ENCODE results near the gene CDH16.

The CDH16 gene

GRCh38 chr16:66926171-66926947 is 7.7 kb upstream of the CDH16 start:
- DNase-seq = no peak

DNA sequence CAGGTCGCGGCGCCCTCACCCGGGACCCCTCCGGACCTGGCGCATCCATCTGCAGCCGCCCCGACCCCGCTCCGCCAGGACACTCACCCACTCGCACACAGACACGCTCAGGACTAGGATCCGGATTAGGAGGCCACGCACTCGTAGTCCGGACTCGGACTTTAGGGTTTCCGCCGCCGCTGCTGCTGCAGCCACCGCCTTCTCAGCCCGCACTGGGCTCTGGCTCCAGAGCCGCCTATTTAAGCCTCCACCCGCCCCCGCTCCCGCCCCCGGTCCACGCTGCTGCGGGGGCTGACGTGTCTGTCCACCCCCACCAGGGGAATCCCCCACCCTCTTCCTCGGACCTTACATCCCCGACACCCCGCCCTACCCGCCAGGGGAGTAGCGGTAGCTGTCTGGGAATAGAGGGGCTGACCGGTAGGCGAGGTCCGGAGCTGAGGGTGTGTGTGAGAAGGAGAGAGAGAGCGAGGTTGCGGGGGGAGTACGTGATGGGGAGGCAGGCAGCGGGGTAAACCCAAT is 6.7 kb upstream of the CDH16 start, which contains the start of gene RRAD:
TSS of gene RRAD (minus strand) at position 214 of the 519 bp plus-strand sequence. CDS start 356 bp downstream, outside the sequence.
- DNase-seq = no peak

GRCh38 chr16:66924527-66925321 is 6.0 kb upstream of the CDH16 start:
- DNase-seq = no peak

DNA sequence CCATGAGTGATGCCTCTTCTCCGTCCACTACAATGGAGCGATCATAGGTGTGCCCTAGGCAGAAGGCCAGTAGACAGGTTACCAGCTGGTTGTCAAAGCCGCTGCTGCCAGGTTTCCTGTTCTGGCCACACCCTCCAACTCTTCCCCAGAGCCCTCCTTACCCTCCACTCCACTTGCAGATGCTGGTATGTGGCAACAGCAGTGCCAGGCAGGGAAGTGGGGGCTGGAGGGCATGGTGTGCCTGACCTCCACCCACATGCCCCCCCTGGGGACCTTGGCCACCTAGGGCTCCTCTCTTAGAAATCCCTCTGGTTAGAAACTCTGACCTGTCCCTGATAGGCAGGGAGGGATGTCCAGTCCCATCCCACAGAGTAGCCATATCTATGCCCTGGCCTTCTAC is 5.2 kb upstream of the CDH16 start:
- no peak for DNase-seq

GRCh38 chr16:66923247-66923731 is 4.6 kb upstream of the CDH16 start:
- no peak for DNase-seq

- no peak for DNase-seq
Measured at GRCh38 chr16:66921729-66922450, 3.2 kb upstream of the CDH16 start.

DNA sequence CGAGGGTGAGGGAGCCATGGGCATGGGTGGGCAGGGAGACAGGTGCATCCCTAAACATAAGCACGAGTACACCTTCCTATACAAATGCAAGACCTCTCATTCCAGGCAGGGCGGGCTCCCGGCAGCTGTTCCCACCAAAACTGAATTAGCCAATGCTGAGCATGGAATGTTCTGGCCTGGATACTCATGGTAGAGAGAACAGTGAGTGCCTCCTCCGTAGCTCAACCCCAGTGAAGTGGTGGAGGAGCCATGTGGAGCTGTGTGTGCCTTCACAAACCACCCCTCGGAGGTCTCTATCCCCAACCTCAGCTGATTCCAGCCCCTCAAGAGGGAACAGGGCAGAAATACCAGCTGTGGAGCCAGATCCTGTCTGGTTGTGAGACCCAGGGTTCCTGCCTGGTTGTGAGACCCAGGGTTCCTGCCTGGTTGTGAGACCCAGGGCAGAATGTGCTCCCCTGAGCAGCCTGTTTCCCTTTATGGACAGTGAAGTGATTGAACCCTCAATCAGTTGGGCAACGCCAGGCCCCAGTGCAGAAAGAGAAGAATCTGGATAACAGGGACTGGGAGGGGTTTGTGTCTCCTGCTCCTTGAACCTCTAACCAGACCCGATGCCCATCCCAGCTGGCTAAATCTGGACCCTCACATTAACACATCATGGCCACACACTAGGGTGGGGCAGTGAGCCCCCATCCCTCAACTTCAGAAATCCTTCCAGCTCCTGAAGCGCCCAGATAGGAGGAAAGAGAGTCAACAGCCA is 2.4 kb upstream of the CDH16 start:
- no peak for DNase-seq

DNA sequence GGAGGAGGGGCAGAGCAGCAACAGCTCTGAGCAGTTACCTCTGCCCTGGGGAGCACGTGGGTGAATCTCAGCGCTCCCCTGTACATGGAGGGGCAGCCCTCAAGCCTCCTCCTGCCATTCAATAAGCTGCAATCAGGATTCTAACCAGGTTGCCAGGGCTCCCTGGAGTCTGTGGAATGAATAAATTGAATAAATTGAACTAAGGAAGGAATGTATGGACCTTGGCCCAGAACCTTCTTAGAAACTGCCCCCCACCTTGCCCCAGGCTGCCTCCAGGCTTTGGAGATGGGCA is 1.6 kb upstream of the CDH16 start:
- DNase-seq = no peak

GRCh38 chr16:66919569-66920298 is 1.0 kb upstream of the CDH16 start:
- no peak for DNase-seq

GRCh38 chr16:66918355-66918754 is 330 bp downstream of the CDH16 start:
- no peak for DNase-seq

- no peak for DNase-seq
Measured at GRCh38 chr16:66917741-66918140, 944 bp downstream of the CDH16 start.

DNA sequence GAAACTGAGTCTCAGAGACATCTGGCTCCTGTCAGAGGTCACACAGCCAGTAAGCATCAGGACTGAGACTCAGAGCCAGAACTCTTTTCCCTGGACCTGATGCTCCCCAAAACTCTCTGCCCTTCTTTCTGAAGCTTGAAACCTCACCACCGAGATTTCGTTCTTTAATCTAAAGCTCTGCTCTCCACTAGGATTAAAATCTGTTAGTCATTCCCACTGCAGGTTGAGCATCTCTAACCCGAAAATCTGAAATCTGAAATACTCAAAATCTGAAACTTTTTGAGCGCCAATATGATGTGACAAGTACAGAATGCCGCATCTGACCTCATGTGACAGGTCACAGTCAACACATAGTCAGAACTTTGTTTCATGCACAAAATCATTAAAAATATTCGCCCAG is 2.2 kb downstream of the CDH16 start:
- DNase-seq = no peak

DNA sequence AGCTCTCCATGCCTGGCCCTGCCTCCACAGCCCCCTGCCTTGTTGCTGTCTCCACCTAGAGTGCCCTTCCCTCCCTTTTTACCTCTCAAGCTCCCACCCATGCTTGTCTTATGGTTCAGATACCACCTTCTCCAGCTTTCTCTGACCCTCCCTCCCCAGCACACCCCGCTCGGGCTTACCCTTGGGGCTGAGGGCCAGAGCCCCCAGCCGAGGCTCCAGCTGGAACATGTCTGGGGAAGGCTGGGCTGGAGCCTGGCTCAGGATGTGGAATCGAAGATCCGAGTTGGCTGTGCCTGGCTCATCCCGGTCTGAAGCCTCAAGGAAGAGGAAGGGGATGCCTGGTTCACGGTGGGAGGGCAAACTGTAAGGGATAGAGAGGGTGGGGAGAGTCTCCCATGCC is 3.6 kb downstream of the CDH16 start:
- DNase-seq = no peak

DNA sequence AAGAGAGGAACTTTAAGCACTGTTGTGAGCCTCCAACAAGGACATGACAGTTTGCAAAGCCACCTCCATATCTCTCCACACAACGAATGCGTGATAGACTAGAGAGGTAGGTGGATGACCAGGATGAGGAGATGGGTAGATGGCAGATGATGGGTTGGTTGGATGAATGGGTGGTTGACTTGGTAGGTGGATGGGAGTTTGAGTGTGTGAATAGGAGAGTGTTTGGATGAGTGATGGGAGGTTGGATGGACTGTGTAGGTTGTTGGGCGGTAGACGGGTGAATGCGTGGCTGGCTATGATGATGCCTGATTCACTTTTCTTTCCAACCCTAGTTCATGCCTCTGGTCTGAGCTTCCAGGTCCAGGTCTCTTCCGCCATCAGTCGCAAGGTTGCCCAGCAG is 4.1 kb downstream of the CDH16 start:
- DNase-seq = no peak

DNA sequence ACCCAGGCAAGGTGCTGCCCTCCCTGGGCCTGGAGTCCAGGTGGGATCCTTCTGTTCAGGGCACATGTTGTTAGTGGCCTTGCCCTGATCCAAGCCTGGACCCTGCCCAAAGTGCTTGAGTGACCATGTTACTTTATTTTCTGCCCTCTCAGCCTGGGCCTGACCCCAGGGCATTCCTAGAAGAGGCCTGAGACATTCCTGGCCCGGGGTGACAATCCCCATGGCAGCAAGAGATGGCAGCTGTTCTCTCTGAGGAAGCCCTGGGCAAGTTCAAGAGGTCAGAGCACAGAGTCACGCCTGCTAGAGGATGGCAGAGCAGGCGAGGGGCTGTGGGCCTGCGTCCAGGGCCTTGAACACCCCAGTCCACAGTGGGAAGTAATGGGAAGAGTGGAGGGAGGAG is 5.0 kb downstream of the CDH16 start:
- DNase-seq = no peak

GRCh38 chr16:66913081-66913480 is 5.6 kb downstream of the CDH16 start:
- no peak for DNase-seq

GRCh38 chr16:66911801-66912200 is 6.9 kb downstream of the CDH16 start:
- no peak for DNase-seq

DNA sequence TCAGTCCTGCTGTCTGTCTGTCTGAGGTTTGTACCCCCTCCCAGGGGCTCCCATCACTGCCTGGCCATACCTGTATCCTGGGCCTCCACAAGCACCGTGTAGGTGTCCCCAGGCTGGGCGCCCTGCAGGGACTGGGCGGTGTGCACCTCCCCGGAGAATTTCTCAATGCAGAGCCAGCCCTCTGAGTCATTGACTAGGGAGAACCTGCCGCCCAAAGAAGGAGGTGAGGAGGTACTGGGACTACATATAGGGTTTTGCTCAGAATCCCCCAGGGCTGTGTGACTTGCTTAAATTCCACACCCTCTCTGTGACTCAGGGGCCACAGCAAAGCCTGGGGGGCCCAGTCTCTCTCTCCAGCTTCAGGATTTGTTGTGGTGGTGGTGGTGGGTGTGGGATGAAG is 7.6 kb downstream of the CDH16 start:
- no peak for DNase-seq

DNA sequence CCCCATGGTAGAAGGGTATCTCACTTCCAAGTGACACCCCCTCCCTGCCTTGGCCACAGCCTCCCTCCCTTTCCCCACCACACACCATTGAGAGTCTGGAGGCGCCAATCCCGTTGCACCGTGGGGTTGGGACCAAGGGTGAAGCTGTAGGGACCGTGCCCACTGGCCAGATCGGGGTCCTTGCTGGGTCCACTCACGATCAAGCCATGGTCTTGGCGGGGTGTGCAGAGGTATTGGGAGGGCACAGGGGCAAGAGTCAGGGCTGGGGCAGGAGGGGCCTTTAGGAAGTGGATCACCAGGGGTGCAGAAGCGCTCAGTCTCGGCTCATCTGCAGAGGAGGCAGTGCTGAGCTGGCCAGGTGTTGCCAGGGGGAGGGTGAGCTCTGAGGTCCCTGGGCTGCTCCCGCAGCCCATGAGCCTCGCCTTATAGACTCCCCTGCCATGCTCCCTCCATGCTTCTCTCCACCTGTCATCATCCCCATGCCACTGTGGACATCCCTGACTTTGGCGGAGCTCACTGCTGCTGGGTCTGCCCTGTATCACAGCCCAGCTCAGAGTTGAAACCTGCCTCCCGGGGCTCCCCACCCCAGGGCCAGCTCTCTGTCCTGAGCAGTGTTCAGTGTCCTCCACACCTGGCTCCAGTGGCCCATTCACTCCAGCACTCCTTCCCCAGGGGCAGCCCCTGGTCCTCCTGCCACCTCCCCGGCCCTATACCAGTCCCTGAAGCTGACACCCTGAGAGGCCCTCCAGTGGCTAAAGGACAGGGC is 8.3 kb downstream of the CDH16 start:
- DNase-seq = no peak

DNA sequence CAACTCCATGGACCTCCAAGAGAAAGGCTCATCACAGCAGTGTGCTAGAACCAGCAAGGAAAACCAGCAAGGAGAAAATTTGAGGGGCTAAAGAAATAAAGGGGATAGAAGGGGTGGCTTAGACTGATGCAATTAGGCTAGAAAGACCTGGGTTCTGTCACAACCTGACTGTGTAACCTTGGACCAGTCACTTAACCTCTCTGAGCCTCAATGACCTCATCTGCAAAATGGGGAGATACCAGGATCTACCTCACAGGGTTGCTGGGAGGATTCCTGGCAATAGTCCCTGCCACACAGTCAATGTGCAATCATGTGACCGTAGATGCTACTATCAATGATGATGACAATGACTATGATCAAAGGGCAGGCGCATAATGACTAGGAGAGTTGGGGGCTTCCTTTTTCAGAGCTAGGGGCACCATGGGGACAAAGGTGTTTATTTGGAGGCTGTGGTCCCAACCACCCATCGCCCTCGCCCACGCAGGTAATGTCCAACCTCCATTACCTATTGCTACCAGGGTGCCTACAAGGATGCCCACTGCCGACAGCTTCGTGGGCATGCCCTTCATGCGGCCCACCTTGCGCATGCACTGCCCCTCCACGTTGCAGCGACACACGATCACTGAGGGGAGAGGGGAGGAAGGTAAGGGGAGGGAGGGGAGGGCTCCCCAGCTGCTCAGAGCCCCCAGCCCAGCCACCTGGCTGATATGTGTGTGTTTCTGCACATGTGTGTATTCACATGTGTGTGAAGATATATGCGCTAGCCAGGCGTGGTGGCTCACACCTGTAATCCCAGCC is 9.7 kb downstream of the CDH16 start:
- no peak for DNase-seq

All from effector CD8-positive, alpha-beta T cell (primary cell).